HTERT RPE-1 (cell line): ENCODE data around the gene CNOT4.
"Not testable (repeated sequence)": the region's sequence is repeated elsewhere in the genome, so short reads cannot be mapped to it uniquely, and the experiment has no call there.

Source experiments
- in situ Hi-C: fragments of 300-500 bp; cut with MboI; formaldehyde crosslinking; loops from 4 replicates; pipeline ENCODE4 v1.14.3; 2020; ENCODE audit warnings: low sequenced_read_pairs

CNOT4 gene

DNA sequence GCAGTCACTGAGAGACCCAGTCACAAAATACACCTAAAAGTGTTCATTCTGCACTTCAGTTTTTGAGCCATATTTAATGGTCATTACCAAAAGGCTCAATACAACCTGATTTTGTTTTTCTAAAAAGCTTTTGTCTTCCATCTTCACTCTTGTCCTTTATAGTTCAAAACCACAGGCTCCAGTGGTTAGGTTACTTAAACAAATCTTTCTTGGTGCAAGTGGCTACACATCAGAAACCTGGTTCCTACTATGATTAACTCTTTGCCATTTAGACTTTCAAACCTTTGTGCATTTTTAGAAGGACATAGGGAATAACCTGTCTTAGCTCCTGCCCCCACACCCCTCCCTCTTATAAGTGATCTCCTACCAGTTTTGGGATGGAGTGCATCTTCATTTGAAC is 140.5 kb downstream of the CNOT4 start:
- in situ Hi-C loops, result no loop called here

DNA sequence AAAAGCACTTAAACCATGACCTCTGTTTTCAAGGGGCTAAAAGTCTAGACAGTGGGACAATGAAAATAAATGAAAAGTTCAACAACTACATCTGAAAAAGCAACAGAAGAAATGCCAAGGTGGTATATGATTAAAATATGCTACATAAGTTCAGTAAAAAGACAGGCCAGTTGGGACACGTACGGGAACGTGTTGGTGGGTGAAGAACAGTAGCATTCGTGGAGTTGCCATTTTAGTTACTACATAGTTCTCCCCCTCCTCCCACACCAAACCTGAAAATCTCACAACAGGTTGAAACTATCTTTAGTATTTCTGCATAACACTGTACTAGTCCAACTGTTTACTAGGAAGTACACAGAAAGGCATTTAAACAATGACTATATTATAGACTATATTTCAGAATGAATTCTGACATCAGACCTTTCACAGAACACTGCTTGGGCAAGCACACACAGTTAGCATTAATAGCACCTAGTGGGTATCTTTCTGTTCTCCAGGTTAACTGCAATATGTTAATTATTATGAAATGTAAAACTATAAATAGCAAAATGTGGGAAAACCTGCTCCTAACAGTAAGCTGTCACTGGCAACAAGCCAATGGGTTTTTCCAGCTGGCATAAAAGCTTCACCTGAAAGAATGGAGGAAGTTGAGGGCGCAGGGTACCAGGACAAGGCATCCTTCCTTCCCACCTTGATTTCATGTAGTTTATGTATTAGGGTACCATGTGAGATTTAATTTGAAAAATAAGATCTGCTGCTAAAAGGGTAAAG is 141.3 kb downstream of the CNOT4 start:
- in situ Hi-C loops, result no loop called here

DNA sequence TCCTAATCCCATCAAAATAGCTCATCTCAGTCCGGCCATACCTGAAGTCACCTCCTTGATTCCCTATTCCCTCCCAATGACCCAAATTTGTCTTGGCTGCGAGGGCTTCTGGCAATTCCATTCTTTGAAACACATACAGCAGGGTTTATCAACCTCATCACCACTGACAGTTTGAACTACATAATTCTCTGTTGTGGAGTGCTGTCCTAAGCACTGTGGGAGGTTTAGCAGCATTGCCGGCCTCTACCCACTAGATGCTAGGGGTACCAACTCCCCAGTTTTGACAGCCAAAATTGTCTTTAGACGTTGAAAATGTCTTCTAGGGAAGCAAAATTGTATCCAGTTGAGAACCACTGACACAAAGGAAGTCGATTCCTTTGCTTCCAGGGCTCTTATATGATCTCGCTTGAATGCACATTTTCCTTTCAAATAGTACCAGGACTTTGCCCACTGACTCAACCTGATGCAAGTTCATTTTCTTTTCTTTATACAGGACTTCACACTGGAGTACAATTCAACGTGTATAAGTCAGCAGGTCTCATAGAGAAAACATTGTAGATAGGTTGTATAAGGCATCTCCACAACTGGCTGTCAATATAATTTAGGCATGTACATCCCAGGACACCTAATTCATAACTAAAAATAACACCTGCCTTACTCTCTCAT is 142.9 kb downstream of the CNOT4 start:
- in situ Hi-C loops, result no loop called here

GRCh38 chr7:135365721-135366120 is 144.2 kb downstream of the CNOT4 start:
- in situ Hi-C loops, result no loop called here

- in situ Hi-C loops, result no loop called here
These were observed 145.7 kb downstream of the CNOT4 start for GRCh38 chr7:135364206-135364605.

DNA sequence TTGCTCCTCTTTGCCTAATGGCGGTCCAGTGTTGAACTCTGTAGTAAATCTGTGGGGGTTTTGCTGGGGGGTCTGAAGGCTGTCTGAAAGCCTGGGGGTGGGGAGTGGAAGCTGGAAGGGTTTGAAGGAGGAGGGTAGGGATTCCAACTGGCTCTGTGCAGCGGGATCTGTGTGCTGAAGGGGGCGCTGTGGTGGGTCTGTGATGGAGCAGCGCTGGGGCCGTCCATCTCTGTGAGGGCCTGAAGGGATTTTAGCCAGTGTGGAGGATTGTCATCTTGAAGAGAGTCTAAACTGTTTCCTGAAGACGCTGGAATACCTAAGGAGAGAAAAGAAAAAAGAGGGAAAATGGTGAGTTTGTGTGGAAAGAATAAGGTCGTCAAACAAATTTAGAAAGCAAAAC is 147.0 kb downstream of the CNOT4 start:
- in situ Hi-C loops, result no loop called here

GRCh38 chr7:135361788-135362187 is 148.1 kb downstream of the CNOT4 start:
- in situ Hi-C loops, result no loop called here

- in situ Hi-C loops, result no loop called here
These were observed 150.3 kb downstream of the CNOT4 start for GRCh38 chr7:135359615-135360014.

GRCh38 chr7:135355377-135356048 is 154.4 kb downstream of the CNOT4 start:
- in situ Hi-C loops, result no loop called here

- in situ Hi-C loops, result no loop called here
These were observed 156.1 kb downstream of the CNOT4 start for GRCh38 chr7:135353832-135354231.

GRCh38 chr7:135352285-135352684 is 157.6 kb downstream of the CNOT4 start:
- in situ Hi-C loops, result no loop called here

- in situ Hi-C loops, result not testable (repeated sequence)
These were observed 158.8 kb downstream of the CNOT4 start for GRCh38 chr7:135351070-135351469.

DNA sequence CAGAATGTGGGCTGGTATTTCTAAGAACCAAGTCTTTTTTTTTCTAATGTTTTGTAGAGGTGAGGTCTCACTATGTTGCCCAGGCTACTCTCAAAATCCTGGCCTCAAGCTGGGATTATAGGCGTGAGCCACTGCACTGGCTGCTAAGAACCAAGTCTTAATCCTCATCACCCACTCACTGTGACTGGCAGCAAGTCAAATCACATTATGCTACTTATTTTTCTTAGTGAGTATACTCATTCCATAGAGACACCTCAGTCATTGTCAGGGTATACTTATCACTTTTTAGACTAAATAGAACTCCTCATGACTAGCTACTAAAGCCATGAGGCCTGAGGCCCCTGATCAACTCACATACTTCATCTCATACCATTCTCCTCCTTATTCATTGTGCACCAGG is 160.2 kb downstream of the CNOT4 start:
- in situ Hi-C loops, result no loop called here

DNA sequence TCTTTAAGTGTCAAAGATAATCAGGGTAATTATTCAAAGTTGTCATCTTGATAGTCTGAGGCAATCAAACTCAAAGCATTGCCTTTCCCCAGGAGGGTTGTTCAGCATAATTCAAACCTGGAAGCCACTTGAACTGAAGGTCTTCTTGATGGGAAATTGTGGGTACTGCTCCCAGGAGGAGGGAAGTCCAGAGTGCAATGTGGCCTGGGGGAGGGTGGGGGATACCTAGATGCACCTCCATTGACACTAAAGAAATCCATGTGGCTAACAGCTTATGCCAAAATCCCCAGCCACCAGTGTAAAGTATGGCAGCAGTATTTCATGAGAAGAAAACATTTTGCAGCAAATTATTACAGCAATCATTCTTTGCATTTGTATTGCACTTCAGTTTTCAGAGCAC is 161.4 kb downstream of the CNOT4 start:
- in situ Hi-C loops, result no loop called here

- in situ Hi-C loops, result no loop called here
These were observed 166.5 kb downstream of the CNOT4 start for GRCh38 chr7:135343361-135343760.

- in situ Hi-C loops, result no loop called here
These were observed 167.0 kb downstream of the CNOT4 start for GRCh38 chr7:135342887-135343286.

DNA sequence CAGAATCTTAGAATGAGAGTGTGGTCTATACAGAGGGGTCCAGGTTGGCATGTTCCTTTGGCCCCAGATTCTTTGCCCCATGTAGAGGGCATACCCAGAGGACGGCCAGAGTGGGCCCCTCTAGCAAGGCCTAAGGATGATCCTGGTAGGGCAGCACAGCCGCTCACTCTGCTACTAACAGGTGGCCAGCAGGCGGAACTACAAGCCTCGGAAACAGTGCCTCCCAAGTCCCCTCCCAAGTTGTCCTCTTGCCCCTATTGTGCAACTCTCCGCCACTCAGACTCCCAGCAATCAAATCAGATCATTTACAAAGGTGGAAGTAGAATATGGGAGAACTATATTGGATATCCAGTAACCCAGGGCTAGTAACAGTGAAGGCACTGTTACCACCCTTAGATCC is 168.9 kb downstream of the CNOT4 start:
- in situ Hi-C loops, result no loop called here

DNA sequence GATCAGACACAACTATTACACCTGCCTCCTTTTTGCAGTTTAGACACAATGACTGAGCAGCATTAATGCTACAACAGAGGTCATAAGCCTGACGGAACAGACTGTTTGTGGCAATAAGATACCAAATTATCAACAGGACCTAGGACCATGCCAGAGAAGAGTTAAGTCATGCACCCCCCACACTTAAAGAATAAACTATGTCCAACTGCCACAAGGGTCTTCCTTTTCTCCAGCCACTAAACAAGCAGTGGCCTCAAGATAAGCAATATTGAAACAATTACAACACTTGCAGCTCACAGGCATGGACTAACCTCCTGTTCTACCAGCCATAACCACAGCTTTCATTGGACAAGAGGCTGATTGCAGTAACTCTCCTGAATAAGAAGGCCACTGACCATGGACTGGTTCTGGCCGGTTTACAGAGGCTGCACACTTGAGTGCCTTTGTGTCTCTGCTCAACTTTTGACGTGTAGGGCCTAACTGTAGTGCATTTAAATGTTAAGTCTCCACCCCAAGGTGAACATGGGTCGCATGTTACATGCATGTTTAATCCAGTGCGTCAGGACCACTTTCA is 171.8 kb downstream of the CNOT4 start:
- in situ Hi-C loops, result no loop called here

DNA sequence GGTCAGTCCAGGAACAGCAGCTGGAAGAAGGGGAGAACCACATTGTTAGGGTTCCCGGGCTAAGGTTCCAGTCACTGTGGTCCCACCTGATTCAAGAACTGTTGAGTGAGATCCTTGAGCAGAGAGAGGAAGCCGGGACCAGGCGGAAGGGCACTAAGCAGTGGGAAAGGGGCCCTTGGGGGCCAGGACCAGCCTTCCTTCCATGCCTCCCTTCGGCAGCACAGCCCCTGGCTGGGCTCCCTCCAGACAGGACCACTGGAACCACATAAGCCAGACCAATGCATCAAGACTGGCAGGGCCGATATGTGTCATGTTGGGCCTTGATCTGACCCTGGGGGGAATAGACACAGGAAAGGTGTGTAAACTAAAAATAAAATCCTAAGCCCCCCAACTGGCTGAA is 172.4 kb downstream of the CNOT4 start:
- in situ Hi-C loops, result no loop called here

- in situ Hi-C loops, result no loop called here
These were observed 174.2 kb downstream of the CNOT4 start for GRCh38 chr7:135335628-135336139.

DNA sequence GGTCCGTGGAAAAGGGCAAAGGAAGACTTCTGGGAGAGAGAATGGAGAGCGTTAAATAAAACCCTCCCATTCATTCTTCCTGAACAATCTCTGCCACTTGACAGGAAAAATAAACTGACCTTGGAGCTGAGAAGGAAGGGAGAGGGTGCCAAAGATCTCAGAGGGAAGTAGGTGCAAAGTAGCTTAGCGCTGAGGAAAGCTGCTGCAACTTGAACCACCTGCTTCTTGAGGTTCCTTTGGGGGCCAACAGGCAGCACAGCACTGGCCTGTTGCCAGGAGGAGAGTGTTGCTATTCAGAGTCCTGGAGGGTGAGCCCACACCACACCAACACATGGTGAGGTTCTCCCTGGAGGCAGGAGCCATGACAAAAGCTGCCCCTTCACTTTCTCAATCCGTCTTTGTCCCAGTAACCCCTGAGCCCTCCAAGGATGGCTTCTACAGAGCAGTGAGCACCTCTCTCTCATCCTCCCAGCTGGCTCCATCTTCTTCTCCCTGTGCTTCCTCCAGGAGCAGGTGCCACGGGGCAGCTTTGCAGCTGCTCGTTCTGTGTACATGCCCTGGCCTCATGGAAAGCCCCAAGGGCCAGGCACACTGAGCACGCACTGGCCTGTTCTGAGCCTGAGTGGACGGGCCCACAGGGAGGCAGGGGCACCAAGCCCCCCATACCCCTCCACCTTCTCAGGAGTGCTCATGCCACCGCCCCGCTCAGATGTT is 174.9 kb downstream of the CNOT4 start:
- in situ Hi-C loops, result no loop called here
